GM21717 (cell line): ENCODE results near the gene APP.

ENCODE experiments used
- ATAC-seq: cut with Tn5 transposase; IDR thresholded peaks from one replicate; pipeline ENCODE4 v1.9.1; 2021; ENCODE audit warnings: mild to moderate bottlenecking, moderate library complexity; ENCODE audit not compliant: unreplicated experiment

APP gene

DNA sequence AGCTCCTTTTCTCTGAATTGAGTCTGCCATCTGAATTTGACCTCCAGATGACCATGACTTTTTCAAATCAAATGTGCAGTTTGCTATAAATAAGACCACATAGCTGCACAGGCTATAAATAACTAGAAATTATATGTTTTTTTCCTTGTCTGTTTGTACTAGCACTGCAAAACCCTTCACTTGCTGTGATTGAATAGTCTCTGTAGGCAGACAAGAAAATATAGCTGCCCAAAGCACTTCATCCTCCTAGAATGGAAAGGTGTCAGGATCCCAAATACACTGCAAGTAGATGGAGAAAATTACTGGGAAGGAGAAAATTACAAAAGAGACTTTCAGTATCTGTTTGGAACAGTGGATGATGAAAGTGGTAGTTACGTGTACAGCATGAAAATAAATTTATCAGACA is 175.8 kb downstream of the APP start:
- ATAC-seq, result no peak

DNA sequence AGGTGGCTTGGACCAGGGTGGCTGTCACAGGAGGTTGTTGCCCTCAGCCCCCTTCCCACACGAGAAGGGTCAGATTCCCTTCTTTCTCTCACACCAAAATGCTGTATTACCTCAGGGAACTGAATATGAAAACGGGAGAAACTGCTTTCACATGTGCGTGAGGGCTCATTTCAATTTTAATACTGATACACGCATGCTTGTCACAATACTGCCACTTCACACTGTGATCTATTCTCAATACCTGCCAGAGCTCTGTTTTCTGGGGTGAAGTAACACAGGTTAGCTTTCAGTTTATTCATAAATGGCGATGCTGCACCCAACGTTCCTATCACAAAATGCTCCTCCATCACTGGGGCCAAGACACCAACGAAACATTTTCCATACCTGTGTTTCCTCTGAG is 181.8 kb downstream of the APP start:
- ATAC-seq, result no peak

DNA sequence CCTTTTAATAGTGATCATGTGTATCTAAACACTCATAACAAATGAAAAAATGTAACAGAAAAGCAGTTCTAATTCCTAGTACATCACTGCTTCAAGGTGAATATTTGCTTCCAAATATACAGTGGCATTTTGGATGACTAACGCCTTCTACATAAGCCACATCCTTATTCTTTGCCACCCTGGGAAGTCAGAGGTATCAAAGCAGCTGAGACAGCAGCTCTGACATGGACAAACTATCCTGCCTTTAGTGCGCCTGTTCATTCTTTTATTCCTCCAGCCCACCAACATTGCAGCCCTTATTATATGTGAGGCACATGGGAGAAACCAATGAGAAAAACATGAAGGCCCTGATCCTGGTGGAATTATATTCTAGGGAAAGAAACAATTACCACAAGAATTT is 183.0 kb downstream of the APP start:
- ATAC-seq, result no peak

DNA sequence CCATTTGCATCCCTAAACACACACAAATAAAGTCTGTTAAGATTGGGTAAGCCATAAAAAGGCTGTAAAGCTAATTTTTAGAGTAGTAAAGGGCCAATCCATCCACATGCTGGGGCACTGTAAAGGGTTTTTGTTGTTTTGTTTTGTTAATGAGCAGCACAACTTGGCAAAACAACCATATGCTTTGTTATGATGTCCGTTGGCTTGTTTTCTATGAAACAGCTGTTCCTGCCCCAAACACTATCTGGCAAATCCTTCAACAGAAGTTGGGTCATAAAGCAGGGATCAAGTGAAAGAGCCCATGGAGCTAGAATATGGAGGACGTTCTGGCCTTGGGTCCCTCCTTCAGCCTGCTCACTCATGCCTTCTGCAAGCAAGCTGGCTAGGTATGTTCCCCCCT is 183.6 kb downstream of the APP start:
- no peak for ATAC-seq

DNA sequence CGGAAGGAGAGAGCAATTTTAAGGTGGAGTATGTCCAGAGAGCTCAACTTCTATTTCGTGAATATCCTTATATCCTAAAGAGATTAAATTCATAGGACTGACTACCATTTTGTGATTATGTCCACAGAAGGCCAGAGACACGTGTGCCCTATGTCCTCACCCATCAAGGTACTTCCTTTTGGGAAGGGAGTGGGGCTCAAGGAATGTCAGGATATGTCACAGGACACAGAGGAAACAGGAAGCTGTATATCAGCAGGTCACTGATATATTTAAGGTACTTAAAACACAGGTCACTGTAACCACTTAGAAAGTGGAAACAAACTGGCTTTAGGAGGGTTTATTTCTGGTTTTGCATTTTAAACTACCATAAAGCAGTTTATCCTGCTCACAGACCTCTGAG is 184.6 kb downstream of the APP start:
- no peak for ATAC-seq

DNA sequence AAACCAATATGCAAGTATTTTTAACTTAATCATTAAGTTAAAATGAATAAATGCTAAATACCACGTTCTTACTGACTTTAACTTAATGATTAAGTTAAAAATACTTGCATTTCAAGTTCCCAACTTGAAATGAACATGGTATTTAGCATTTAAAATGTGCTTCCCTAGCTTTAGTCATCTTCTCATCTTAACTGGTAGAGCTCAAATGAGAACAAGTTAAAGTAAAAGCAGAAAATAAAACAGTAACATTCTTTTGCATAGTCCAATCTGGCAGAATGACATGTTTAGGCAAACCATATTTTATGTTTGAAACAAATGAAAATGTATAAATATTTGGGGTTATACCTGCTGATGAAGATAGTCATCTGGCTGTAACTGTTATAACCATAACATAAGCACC is 186.0 kb downstream of the APP start:
- no peak for ATAC-seq

DNA sequence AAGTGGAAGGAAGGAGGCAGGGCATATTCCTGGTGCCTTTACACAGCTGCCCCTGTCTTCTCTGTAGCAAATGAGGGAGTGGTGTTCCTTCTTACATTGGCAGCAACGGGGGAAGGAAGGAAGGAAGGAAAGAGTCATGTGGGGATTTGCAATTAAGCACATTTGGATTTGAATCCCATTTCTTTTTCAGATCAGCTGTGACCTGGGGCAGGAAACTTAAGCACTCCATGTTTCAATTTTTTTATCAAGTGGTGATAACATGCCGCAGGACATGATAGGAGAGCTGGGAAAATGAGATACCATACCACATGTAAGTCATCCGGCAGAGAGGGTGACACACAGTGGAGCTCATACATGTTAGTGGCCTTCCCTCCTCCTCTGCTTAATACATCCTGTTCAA is 186.8 kb downstream of the APP start:
- ATAC-seq, result no peak

DNA sequence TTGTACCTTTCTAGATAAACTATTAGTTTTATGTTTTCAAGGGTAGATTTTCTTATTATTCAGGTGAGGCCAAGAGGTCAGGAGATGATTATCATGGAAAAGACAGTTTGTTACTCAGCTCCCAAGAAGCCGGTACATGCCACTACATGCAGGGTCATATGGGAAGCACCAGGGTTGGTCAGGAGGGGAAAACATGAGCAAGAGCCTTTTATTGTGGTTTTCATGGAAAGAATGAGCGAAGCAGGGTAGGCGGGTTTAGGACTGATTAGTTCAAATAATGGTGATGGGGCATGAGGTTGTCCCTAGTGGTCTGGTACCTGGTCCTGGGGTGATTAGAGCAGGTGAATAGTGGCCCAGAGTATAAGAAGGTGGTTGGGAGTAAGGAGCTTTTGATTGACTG is 189.9 kb downstream of the APP start:
- ATAC-seq, result no peak

DNA sequence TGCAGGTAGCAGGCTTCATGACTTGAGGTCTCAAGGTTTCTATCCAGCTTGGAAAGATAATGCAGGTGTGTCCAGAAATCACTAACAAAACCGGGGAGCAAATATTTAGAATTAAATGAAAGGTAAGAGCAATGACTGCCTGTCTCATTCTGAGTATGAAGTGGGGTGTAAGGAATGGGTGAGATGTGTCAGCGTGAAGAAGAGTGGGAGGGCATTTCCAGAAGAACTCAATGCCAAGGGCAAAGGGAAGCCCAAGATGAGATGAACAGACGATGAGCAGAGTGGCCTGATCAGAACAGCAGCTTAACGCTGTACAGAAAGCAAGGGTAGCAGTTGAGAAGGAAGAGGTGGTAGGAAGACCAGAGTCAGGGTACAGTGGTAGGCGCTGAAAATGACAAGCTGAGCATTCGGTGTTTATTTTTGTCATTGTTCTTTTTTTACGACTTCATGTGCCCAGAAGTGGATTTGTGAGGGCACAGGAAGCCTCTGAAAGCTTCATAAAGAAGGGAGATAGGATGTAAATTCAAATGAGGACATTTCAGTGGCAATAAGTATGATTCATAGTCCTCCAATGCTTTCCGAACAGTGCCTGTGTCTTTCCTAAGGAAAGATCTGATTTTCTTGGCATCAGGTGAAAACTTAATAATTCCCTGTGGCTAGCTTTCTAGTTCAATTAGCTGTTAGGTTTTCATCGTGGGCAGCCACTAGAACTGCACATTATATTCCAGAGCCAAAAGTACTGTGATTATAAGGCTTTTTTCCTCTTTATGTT is 190.5 kb downstream of the APP start:
- no peak for ATAC-seq

DNA sequence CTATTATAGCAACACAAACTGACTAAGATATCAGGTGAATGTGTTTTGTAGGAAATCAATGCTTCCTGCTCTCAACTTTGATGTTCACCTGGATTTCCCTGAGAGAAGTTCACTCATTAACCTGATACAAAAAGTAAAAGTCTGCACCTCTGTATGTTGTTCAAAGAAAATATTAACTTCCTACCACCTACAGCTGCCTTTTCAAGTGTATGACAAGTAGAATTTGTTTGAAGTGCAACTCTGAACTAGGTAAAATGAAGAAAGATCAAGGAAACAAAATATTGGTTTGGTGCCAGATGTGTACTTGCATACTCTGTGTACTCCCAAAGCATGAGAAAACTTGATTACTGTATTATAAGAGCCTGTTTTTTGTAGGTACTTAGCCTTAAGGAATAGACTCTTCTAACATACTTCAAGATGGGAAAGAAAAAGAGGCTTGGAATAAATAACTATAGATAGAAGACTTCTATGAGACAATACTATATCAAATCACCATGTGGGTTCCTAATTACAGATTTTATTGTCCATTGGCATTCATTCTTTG is 193.4 kb downstream of the APP start:
- no peak for ATAC-seq

DNA sequence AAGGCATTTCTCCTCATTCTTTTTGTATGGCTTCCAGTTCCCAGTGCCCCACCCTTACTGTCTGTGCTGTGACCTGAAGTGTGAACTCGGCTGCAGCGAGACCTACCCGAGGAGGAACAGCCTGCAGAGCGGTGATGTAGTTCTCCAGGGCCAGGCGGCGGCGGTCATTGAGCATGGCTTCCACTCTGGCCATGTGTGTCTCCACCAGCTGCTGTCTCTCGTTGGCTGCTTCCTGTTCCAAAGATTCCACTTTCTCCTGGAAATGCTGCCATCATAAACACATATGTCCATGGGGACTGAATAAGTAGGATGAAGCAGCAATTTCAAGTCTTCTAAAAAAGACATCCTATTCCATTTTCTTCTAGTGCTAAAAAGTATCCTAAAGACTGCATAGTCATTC is 195.6 kb downstream of the APP start:
- ATAC-seq, result no peak

DNA sequence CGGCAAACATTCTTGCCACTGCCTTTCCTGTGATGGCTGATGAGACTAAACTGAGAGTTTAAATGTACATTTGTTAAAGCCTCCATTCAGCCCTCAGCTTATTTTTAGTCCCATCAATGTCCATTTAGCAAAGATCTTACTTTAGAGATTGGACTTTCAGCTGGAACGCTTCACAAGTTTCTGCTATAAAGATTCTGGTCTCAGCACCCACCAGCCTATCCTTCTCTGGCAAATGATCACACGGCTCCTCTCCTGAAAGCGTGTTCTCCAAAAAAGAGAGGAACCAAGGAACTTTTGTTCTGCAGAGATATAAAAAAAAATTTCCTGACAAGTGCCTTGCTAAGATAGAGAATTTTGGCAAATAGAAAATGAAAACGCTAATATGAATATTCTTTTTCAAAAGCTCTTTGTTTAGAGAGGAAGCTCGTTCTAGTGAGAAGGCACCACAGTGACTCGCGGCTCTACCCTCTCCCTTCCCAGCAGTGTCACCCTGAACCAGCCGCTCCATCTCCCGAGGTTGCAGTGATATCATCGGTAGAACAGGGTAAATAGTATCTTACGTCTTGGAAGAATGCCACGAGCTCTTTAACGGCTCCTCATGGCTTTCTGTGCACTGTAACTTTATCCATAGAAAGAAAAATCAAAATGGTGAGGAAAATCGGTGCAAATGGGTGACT is 200.2 kb downstream of the APP start:
- ATAC-seq, result no peak

DNA sequence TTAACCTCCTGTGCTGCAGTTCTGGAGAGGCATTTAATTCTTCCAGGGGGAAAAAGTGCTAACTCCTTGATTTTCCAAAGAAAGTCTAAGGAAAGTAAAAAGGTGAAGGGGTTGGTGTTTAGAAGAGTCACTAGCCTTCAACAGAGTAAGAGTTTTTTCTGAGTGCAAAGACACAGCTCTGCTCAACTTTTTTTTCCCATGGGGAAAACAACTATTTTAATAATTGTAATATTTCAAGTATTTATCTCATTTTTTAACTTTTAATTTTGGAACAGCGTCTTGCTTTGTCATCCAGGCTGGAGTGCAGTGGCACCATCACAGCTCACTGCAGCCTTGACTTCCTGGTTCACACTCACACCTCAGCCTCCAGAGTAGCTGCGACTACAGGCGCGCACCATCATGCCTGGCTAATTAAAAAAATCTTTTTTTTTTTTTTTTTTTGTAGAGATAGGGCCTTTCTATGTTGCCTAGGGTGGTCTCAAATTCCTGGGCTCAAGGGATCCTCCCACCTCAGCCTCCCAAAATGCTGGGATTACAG is 202.6 kb downstream of the APP start:
- ATAC-seq, result peak; percentile 79

DNA sequence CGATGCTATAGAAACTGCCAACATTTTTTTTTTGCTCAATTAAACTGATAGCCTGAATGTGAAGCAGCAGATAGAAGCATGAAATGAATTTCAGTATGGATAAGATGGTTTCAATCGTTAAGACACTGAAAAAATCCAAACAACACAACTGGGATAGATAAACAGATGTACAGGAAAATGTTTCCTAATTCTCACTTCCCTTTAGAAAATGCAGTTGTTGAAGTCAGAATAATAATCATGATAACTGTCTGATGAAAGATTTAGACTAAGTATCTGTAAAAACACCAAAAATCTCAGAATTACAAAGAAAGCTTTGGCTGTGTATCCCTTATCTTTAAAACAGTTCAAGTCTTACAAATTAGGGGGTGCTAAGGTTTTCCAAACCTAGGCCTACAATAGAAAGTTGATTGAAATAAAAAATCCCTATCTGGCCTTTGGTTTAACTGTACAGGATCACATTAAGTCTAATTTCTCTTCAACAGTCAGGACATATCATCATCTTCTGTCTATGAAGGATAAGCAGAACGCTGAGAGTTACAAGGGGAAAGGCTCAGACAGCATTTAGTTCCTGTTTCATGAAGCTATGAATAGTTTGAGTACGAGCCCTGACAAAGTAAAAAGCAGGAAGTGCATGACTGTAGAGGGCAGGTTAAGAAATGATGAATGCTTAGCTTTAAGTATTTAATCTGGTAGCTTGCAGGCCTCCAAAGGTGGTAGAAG is 203.2 kb downstream of the APP start:
- ATAC-seq, result peak; percentile 98

DNA sequence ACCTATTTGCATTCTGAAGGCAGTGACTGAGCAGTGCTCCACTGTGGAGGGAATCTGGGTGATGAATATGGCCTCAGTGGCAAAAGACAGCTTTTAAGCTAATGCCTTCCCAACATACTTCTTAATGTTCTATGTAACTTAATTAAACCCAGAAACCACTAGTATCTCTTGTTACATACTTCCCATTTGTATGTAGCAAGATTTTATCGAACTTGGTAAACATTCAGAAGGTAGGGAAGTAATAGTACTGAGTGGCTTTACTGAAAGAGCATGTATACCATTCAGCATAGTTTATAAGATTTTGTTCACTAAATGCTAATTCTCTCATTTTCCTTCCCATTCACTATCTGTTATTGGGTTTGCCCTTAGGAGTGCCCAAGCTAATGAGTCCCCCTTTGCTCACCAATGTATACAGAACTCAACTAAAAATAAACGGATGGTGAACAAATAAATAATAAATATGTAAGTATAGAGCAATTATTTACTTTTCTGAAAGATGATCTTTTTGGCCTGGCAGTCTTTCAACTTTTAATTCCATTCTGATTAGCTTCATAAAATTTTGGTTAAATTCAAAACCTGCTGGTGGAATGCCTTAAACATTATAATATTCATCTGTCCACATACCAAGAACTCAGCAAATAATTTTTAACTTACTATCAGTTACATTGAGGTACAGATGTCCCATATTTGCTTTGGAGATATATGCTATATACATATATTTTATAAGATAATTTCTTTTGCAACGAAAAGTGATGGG is 204.4 kb downstream of the APP start:
- no peak for ATAC-seq

DNA sequence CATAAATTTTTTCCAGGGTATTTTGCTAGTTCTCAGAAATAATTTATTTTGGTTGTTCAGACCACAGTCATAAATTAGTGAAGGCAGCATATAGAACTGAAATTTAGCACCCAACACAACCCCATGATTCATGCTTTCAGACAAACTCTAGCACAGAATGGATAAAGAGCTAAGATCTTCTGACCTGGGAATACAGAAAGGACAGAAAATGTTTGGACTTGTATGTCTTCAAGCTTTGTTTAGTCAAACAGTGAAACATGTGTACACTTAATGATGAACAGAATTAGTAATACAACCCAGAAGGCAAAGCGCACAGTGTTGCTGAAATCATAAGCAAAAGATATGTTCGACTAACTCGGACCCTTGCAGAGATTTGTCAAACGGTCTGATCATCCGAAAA is 205.6 kb downstream of the APP start:
- no peak for ATAC-seq

DNA sequence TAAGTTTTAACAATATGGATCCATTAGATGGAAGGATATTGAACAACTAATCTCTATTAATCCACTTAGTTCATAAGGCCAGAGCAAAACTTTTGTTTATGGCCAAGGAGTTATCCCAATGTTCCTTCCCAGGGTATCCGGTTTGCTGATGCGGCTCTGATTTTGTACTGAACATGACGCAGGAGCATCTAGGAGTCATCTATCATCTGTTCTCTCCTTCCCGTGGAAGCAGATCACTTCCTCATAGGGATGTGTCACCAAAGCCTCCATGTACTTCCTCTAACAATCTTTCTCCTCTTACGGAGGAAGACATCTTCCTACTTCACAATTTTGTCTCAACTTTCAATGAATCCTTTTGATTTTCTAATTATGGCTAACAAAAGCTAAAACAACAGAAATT is 206.6 kb downstream of the APP start:
- ATAC-seq, result no peak

DNA sequence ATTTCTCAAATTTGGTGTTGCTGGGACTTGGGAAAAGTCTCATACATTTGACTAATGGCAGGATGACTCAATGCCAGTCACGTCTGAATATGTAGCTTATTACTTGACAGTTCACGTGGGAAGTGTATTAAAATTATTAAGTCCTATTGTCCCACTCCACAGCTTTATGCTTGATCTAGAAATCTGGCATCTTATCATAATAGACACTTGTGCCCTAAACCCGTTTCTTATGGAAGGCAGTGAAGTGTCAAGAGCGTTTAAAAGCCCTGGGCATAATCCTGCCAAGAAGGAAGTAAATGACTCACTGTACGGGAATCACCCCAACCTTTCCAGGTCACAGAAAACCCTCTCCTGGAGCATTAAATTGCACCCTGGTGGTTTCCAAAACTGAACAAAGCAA is 207.4 kb downstream of the APP start:
- ATAC-seq, result no peak

DNA sequence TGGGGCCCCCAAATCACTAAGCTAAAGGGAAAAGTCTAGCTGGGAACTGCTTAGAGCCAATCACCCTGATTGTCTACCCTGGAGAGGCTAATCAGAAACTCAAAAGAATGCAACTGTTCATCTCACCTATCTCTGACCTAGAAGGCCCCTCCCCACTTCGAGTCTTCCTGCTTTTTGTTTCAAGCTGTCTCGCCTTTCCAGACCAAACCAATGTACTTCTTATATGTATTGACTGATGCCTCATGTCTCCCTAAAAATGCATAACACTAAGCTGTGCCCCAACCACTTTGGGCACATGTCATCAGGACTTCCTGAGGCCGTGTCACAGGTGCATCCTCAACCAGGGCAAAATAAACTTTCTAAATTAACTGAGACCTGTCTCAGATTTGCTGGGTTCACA is 209.5 kb downstream of the APP start:
- no peak for ATAC-seq

DNA sequence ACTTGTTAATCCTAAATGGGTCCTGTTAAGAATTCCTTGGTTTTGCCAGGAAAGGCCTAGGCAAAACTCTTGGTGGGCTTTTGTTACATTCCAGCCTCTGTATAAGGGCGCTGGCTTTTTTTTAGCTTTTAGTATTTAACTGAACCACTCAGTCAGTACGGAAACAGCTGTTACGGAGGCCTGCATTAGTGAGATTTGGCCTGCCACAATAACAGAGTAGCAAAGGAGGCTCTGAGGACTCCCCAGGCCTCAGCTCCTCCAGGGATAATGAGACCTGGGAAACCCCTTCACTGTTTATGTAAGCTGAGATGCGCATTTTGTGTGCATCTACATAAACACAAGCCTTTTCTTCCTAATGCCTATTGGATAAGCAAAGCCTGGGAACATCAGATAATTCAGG is 210.2 kb downstream of the APP start:
- ATAC-seq, result no peak

DNA sequence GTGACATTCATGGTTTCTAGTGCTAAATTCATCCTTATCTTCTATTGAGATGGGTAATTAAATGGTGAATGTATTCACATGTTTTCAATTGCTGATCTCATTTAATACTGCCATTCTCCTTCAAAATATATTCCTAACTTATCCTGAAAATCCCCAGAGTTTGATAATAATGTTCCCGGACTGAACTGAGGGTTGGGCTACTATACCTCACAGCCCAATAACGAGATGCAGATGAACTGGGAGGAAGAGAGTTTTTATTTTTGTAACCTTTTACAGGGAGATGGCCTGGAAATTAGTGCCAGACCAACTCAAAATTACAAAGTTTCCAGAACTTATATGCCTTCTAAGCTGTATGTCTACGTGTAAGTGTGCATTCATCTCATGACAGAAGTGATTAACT is 210.8 kb downstream of the APP start:
- no peak for ATAC-seq
